ENCODE data around the gene PFN3. TPM values are rescaled to one million over a fixed set of nuclear protein-coding genes. Genes with fewer than 3 reads are reported as not detected.

The PFN3 gene
- polyA plus RNA-seq, 4 donors = not detected

GRCh38 chr5:177386542-177386941 lies 13.9 kb downstream of the PFN3 start:
- no peaks in the 10 kb centered on the region for H3K36me3 ChIP-seq (ENCODE audit: control insufficient read depth in 3 of 3, insufficient read depth in 2 of 3, low read depth in 1 of 3, low read length in 3 of 3)
- DNase-seq (no peak), FAIRE-seq (no peak)
- no peak overlapping the region for H3K4me3 ChIP-seq (ENCODE audit: low read depth in 1 of 3, low read length in 3 of 3)
- H3K9me3 ChIP-seq (ENCODE audit: control insufficient read depth in 2 of 2, insufficient read depth in 1 of 2, low read depth in 1 of 2, low read length in 1 of 2) = no peaks in the 10 kb centered on the region
- H3K27me3 ChIP-seq (ENCODE audit: control insufficient read depth in 3 of 3, insufficient read depth in 3 of 3, low read length in 3 of 3) = peaks cover 0 to 4% (median 0%) of the 10 kb centered on the region in 3 donors
- H3K27ac ChIP-seq (ENCODE audit: low read depth in 1 of 3, low read length in 2 of 3) = no peak overlapping the region
- WGBS, 3 donors = 81 to 87% (median 85%) methylated on average over 8 of the region's 8 CpGs
- no peaks in the 10 kb centered on the region for H3K4me1 ChIP-seq (ENCODE audit: control insufficient read depth in 3 of 3, insufficient read depth in 2 of 3, low read depth in 1 of 3, low read length in 2 of 3)

- no peaks in the 10 kb centered on the region for H3K4me1 ChIP-seq (ENCODE audit: control insufficient read depth in 3 of 3, insufficient read depth in 2 of 3, low read depth in 1 of 3, low read length in 2 of 3)
- no peaks in the 10 kb centered on the region for H3K9me3 ChIP-seq (ENCODE audit: control insufficient read depth in 2 of 2, insufficient read depth in 1 of 2, low read depth in 1 of 2, low read length in 1 of 2)
- no peak overlapping the region for H3K4me3 ChIP-seq (ENCODE audit: low read depth in 1 of 3, low read length in 3 of 3)
- DNase-seq (no peak), FAIRE-seq (no peak)
- no peak overlapping the region for H3K27ac ChIP-seq (ENCODE audit: low read depth in 1 of 3, low read length in 2 of 3)
- WGBS, 3 donors = 70 to 72% (median 70%) methylated on average over 5 to 11 of the region's 11 CpGs
- H3K27me3 ChIP-seq (ENCODE audit: control insufficient read depth in 3 of 3, insufficient read depth in 3 of 3, low read length in 3 of 3) = peaks cover 0 to 4% (median 0%) of the 10 kb centered on the region in 3 donors
- no peaks in the 10 kb centered on the region for H3K36me3 ChIP-seq (ENCODE audit: control insufficient read depth in 3 of 3, insufficient read depth in 2 of 3, low read depth in 1 of 3, low read length in 3 of 3)
Measured at GRCh38 chr5:177385720-177386119, 14.7 kb downstream of the PFN3 start.

GRCh38 chr5:177384134-177384533 lies 16.3 kb downstream of the PFN3 start, which contains the start of gene SLC34A1:
Gene SLC34A1, plus strand, starts transcription at chr5:177384434. Its CDS starts 1,308 bp downstream, at chr5:177385742.
- H3K27me3 ChIP-seq (ENCODE audit: control insufficient read depth in 3 of 3, insufficient read depth in 3 of 3, low read length in 3 of 3) = peaks cover 0 to 4% (median 0%) of the 10 kb centered on the region in 3 donors
- no peaks in the 10 kb centered on the region for H3K36me3 ChIP-seq (ENCODE audit: control insufficient read depth in 3 of 3, insufficient read depth in 2 of 3, low read depth in 1 of 3, low read length in 3 of 3)
- 52 to 60% (median 56%) methylated on average over 4 of the region's 4 CpGs for WGBS, 3 donors
- FAIRE-seq (no peak), DNase-seq (no peak)
- H3K4me1 ChIP-seq (ENCODE audit: control insufficient read depth in 3 of 3, insufficient read depth in 2 of 3, low read depth in 1 of 3, low read length in 2 of 3) = no peaks in the 10 kb centered on the region
- no peak within 1 kb of the TSS for H3K27ac ChIP-seq (ENCODE audit: low read depth in 1 of 3, low read length in 2 of 3)
- no peaks in the 10 kb centered on the region for H3K9me3 ChIP-seq (ENCODE audit: control insufficient read depth in 2 of 2, insufficient read depth in 1 of 2, low read depth in 1 of 2, low read length in 1 of 2)
- no peak within 1 kb of the TSS for H3K4me3 ChIP-seq (ENCODE audit: low read depth in 1 of 3, low read length in 3 of 3)

GRCh38 chr5:177383181-177383580 lies 17.3 kb downstream of the PFN3 start:
- Histone ChIP-seq H3K9me3 (ENCODE audit: control insufficient read depth in 2 of 2, insufficient read depth in 1 of 2, low read depth in 1 of 2, low read length in 1 of 2) (no peaks in the 10 kb centered on the region), H3K27ac (ENCODE audit: low read depth in 1 of 3, low read length in 2 of 3) (no peak overlapping the region), H3K36me3 (ENCODE audit: control insufficient read depth in 3 of 3, insufficient read depth in 2 of 3, low read depth in 1 of 3, low read length in 3 of 3) (no peaks in the 10 kb centered on the region), H3K27me3 (ENCODE audit: control insufficient read depth in 3 of 3, insufficient read depth in 3 of 3, low read length in 3 of 3) (peaks cover 0 to 4% (median 0%) of the 10 kb centered on the region in 3 donors), H3K4me3 (ENCODE audit: low read depth in 1 of 3, low read length in 3 of 3) (no peak overlapping the region), H3K4me1 (ENCODE audit: control insufficient read depth in 3 of 3, insufficient read depth in 2 of 3, low read depth in 1 of 3, low read length in 2 of 3) (peaks cover 0 to 7% (median 0%) of the 10 kb centered on the region in 3 donors)
- FAIRE-seq (no peak), DNase-seq (no peak)
- 88 to 90% (median 88%) methylated on average over 9 of the region's 9 CpGs for WGBS, 3 donors

- no peaks in the 10 kb centered on the region for H3K36me3 ChIP-seq (ENCODE audit: control insufficient read depth in 3 of 3, insufficient read depth in 2 of 3, low read depth in 1 of 3, low read length in 3 of 3)
- peaks cover 0 to 7% (median 0%) of the 10 kb centered on the region in 3 donors for H3K4me1 ChIP-seq (ENCODE audit: control insufficient read depth in 3 of 3, insufficient read depth in 2 of 3, low read depth in 1 of 3, low read length in 2 of 3)
- no peaks in the 10 kb centered on the region for H3K9me3 ChIP-seq (ENCODE audit: control insufficient read depth in 2 of 2, insufficient read depth in 1 of 2, low read depth in 1 of 2, low read length in 1 of 2)
- H3K27ac ChIP-seq (ENCODE audit: low read depth in 1 of 3, low read length in 2 of 3) = no peak overlapping the region
- H3K4me3 ChIP-seq (ENCODE audit: low read depth in 1 of 3, low read length in 3 of 3) = no peak overlapping the region
- FAIRE-seq (no peak), DNase-seq (no peak)
- peaks cover 0 to 4% (median 0%) of the 10 kb centered on the region in 3 donors for H3K27me3 ChIP-seq (ENCODE audit: control insufficient read depth in 3 of 3, insufficient read depth in 3 of 3, low read length in 3 of 3)
- 25 to 42% (median 33%) methylated on average over 11 of the region's 11 CpGs for WGBS, 3 donors
Measured at GRCh38 chr5:177382423-177383029, 17.9 kb downstream of the PFN3 start.

- no peak for DNase-seq
- Histone ChIP-seq H3K27ac (ENCODE audit: low read depth in 1 of 3, low read length in 2 of 3) (no peak overlapping the region), H3K4me3 (ENCODE audit: low read depth in 1 of 3, low read length in 3 of 3) (no peak overlapping the region), H3K4me1 (ENCODE audit: control insufficient read depth in 3 of 3, insufficient read depth in 2 of 3, low read depth in 1 of 3, low read length in 2 of 3) (peaks cover 0 to 7% (median 0%) of the 10 kb centered on the region in 3 donors), H3K27me3 (ENCODE audit: control insufficient read depth in 3 of 3, insufficient read depth in 3 of 3, low read length in 3 of 3) (peaks cover 0 to 4% (median 0%) of the 10 kb centered on the region in 3 donors), H3K9me3 (ENCODE audit: control insufficient read depth in 2 of 2, insufficient read depth in 1 of 2, low read depth in 1 of 2, low read length in 1 of 2) (no peaks in the 10 kb centered on the region), H3K36me3 (ENCODE audit: control insufficient read depth in 3 of 3, insufficient read depth in 2 of 3, low read depth in 1 of 3, low read length in 3 of 3) (no peaks in the 10 kb centered on the region)
- 88 to 92% (median 91%) methylated on average over 6 of the region's 6 CpGs for WGBS, 3 donors
- FAIRE-seq = no peak
Measured at GRCh38 chr5:177380805-177381126, 19.7 kb downstream of the PFN3 start.

- WGBS, 3 donors = 71 to 77% (median 75%) methylated on average over 15 of the region's 15 CpGs
- Histone ChIP-seq H3K27ac (ENCODE audit: low read depth in 1 of 3, low read length in 2 of 3) (peak overlapping the region in 1 of 3 donors; percentile 17), H3K27me3 (ENCODE audit: control insufficient read depth in 3 of 3, insufficient read depth in 3 of 3, low read length in 3 of 3) (peaks cover 0 to 4% (median 0%) of the 10 kb centered on the region in 3 donors), H3K4me3 (ENCODE audit: low read depth in 1 of 3, low read length in 3 of 3) (no peak overlapping the region), H3K36me3 (ENCODE audit: control insufficient read depth in 3 of 3, insufficient read depth in 2 of 3, low read depth in 1 of 3, low read length in 3 of 3) (no peaks in the 10 kb centered on the region), H3K9me3 (ENCODE audit: control insufficient read depth in 2 of 2, insufficient read depth in 1 of 2, low read depth in 1 of 2, low read length in 1 of 2) (no peaks in the 10 kb centered on the region), H3K4me1 (ENCODE audit: control insufficient read depth in 3 of 3, insufficient read depth in 2 of 3, low read depth in 1 of 3, low read length in 2 of 3) (peaks cover 0 to 7% (median 0%) of the 10 kb centered on the region in 3 donors)
- DNase-seq = peak in 1 of 2 donors; percentile 51
- FAIRE-seq = no peak
Measured at GRCh38 chr5:177378884-177379883, 21.3 kb downstream of the PFN3 start.
